ENCODE measurements around the gene NID1. TPM values are rescaled to one million over a fixed set of nuclear protein-coding genes. Genes with fewer than 3 reads are reported as not detected.

Gene NID1
- total RNA-seq, 5 donors from 2014 or later (not counting 1 experiment from before 2014, with no cell fraction given), result 0.05 to 0.50 (median 0.34) TPM; not detected in 1

GRCh38 chr1:235945775-235946570 lies 118.9 kb downstream of the NID1 start:
- Histone ChIP-seq H3K27ac (ENCODE audit: low read length) (no peak overlapping the region), H3K4me1 (ENCODE audit: control insufficient read depth in 1 of 2, extremely low read depth in 1 of 2, insufficient read depth in 2 of 2, low read length in 2 of 2) (no peaks in the 10 kb centered on the region), H3K4me3 (ENCODE audit: control insufficient read depth in 1 of 2, extremely low read depth in 1 of 2, low read length in 1 of 2) (no peak overlapping the region), H3K9me3 (no peaks in the 10 kb centered on the region), H3K36me3 (ENCODE audit: control insufficient read depth in 2 of 2, extremely low read depth in 1 of 2, insufficient read depth in 1 of 2, low read length in 1 of 2) (no peaks in the 10 kb centered on the region), H3K27me3 (replicated peaks in 1 of 2; ENCODE audit: control insufficient read depth in 2 of 2, extremely low read depth in 1 of 2, insufficient read depth in 2 of 2, low read length in 1 of 2) (no peaks in the 10 kb centered on the region)
- ATAC-seq (replicated peaks in 1 of 4) (no peak), DNase-seq (no peak)
- H3K4me3 Mint-ChIP-seq, result no peak overlapping the region
- H3K4me1 Mint-ChIP-seq, result peaks cover 0 to 12% (median 4%) of the 10 kb centered on the region in 3 donors
- no peaks in the 10 kb centered on the region for H3K27me3 Mint-ChIP-seq
- H3K36me3 Mint-ChIP-seq, result no peaks in the 10 kb centered on the region
- CTCF ChIA-PET, result interaction anchor here in 1 of 2 donors (0.6 to 1.0 kb wide), 2 partner anchors 26 to 222 kb away, joined by 3 to 6 read pairs; no protein-coding TSS in a partner anchor
- 80% methylated on average over 9 of the region's 15 CpGs for WGBS (ENCODE audit: insufficient coverage)
- no peaks in the 10 kb centered on the region for H3K9me3 Mint-ChIP-seq
- POLR2A ChIA-PET, result no interaction called here
- no peak overlapping the region for H3K27ac Mint-ChIP-seq

DNA sequence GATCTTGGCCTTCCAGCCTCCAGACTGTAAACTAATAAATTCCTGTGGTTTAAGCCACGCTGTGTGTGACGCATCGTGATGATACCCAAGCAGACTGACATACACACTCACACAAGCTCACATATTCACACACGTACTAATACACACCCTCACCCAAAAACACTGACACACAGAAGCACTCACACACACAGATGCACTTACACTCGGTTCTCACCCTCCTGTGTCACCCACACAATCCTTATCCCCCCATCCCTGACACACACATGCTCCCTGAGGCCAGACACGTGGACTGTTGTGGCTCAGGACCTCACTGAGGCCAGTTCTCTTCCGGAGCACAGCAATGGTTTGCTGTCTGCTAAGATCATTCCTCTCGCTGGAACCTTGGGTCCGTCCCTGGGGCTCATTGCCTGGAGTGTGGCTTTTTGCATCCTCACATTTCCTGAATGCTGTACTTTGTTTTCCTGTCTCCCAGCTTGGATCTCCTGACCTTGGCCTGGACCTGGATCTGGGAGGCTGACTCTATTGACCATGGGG lies 121.2 kb downstream of the NID1 start:
- no peak overlapping the region for H3K27ac ChIP-seq (ENCODE audit: low read length)
- Mint-ChIP-seq H3K27me3 (no peaks in the 10 kb centered on the region), H3K4me3 (no peak overlapping the region), H3K4me1 (peaks cover 11 to 27% (median 13%) of the 10 kb centered on the region in 3 donors), H3K9me3 (no peaks in the 10 kb centered on the region), H3K27ac (no peak overlapping the region), H3K36me3 (no peaks in the 10 kb centered on the region)
- H3K4me3 ChIP-seq (ENCODE audit: control insufficient read depth in 1 of 2, extremely low read depth in 1 of 2, low read length in 1 of 2), result no peak overlapping the region
- CTCF ChIA-PET, result interaction anchor here in 1 of 2 donors (0.6 kb wide), 1 partner anchor 58 kb away, joined by 3 read pairs; no protein-coding TSS in a partner anchor
- H3K36me3 ChIP-seq (ENCODE audit: control insufficient read depth in 2 of 2, extremely low read depth in 1 of 2, insufficient read depth in 1 of 2, low read length in 1 of 2), result no peaks in the 10 kb centered on the region
- H3K4me1 ChIP-seq (ENCODE audit: control insufficient read depth in 1 of 2, extremely low read depth in 1 of 2, insufficient read depth in 2 of 2, low read length in 2 of 2), result peaks cover 6 to 17% of the 10 kb centered on the region in 2 experiments
- ATAC-seq (replicated peaks in 1 of 4) (no peak), DNase-seq (no peak)
- POLR2A ChIA-PET, result interaction anchor here in 1 of 2 donors (0.7 kb wide), 1 partner anchor 69 kb away, joined by 3 read pairs; no protein-coding TSS in a partner anchor
- WGBS (ENCODE audit: insufficient coverage), result 72% methylated on average over 9 of the region's 9 CpGs
- no peaks in the 10 kb centered on the region for H3K27me3 ChIP-seq (replicated peaks in 1 of 2; ENCODE audit: control insufficient read depth in 2 of 2, extremely low read depth in 1 of 2, insufficient read depth in 2 of 2, low read length in 1 of 2)
- no peaks in the 10 kb centered on the region for H3K9me3 ChIP-seq

- Mint-ChIP-seq H3K27ac (no peak overlapping the region), H3K9me3 (no peaks in the 10 kb centered on the region), H3K36me3 (no peaks in the 10 kb centered on the region), H3K4me1 (peaks cover 15 to 32% (median 15%) of the 10 kb centered on the region in 3 donors), H3K4me3 (no peak overlapping the region), H3K27me3 (no peaks in the 10 kb centered on the region)
- H3K9me3 ChIP-seq, result no peaks in the 10 kb centered on the region
- no CpG with 5 or more reads among the region's 6 CpGs for WGBS (ENCODE audit: insufficient coverage)
- no peaks in the 10 kb centered on the region for H3K36me3 ChIP-seq (ENCODE audit: control insufficient read depth in 2 of 2, extremely low read depth in 1 of 2, insufficient read depth in 1 of 2, low read length in 1 of 2)
- H3K4me1 ChIP-seq (ENCODE audit: control insufficient read depth in 1 of 2, extremely low read depth in 1 of 2, insufficient read depth in 2 of 2, low read length in 2 of 2), result peaks cover 6 to 23% of the 10 kb centered on the region in 2 experiments
- CTCF ChIA-PET, result interaction anchor here in 1 of 2 donors (0.6 to 1.4 kb wide), 2 partner anchors 29 to 58 kb away, joined by 3 read pairs; no protein-coding TSS in a partner anchor
- H3K27ac ChIP-seq (ENCODE audit: low read length), result no peak overlapping the region
- POLR2A ChIA-PET, result interaction anchor here in 1 of 2 donors (0.7 kb wide), 1 partner anchor 69 kb away, joined by 3 read pairs; no protein-coding TSS in a partner anchor
- H3K27me3 ChIP-seq (replicated peaks in 1 of 2; ENCODE audit: control insufficient read depth in 2 of 2, extremely low read depth in 1 of 2, insufficient read depth in 2 of 2, low read length in 1 of 2), result no peaks in the 10 kb centered on the region
- ATAC-seq (replicated peaks in 1 of 4) (no peak), DNase-seq (no peak)
- no peak overlapping the region for H3K4me3 ChIP-seq (ENCODE audit: control insufficient read depth in 1 of 2, extremely low read depth in 1 of 2, low read length in 1 of 2)
These were observed 121.8 kb downstream of the NID1 start for GRCh38 chr1:235942979-235943575.

- H3K36me3 ChIP-seq (ENCODE audit: control insufficient read depth in 2 of 2, extremely low read depth in 1 of 2, insufficient read depth in 1 of 2, low read length in 1 of 2), result no peaks in the 10 kb centered on the region
- no peak overlapping the region for H3K4me3 Mint-ChIP-seq
- ATAC-seq (replicated peaks in 1 of 4), result no peak
- H3K4me3 ChIP-seq (ENCODE audit: control insufficient read depth in 1 of 2, extremely low read depth in 1 of 2, low read length in 1 of 2), result no peak overlapping the region
- no peak overlapping the region for H3K27ac Mint-ChIP-seq
- no peaks in the 10 kb centered on the region for H3K9me3 ChIP-seq
- ChIA-PET POLR2A (no interaction called here), CTCF (interaction anchor here in 1 of 2 donors (1.4 kb wide), 1 partner anchor 29 kb away, joined by 3 read pairs; no protein-coding TSS in a partner anchor)
- H3K27ac ChIP-seq (ENCODE audit: low read length), result no peak overlapping the region
- no peaks in the 10 kb centered on the region for H3K9me3 Mint-ChIP-seq
- H3K36me3 Mint-ChIP-seq, result no peaks in the 10 kb centered on the region
- peaks cover 15 to 33% (median 15%) of the 10 kb centered on the region in 3 donors for H3K4me1 Mint-ChIP-seq
- no peak for DNase-seq
- 92% methylated on average over 5 of the region's 6 CpGs for WGBS (ENCODE audit: insufficient coverage)
- H3K27me3 ChIP-seq (replicated peaks in 1 of 2; ENCODE audit: control insufficient read depth in 2 of 2, extremely low read depth in 1 of 2, insufficient read depth in 2 of 2, low read length in 1 of 2), result no peaks in the 10 kb centered on the region
- H3K4me1 ChIP-seq (ENCODE audit: control insufficient read depth in 1 of 2, extremely low read depth in 1 of 2, insufficient read depth in 2 of 2, low read length in 2 of 2), result peaks cover 6 to 23% of the 10 kb centered on the region in 2 experiments
- H3K27me3 Mint-ChIP-seq, result no peaks in the 10 kb centered on the region
These were observed 122.3 kb downstream of the NID1 start for GRCh38 chr1:235942625-235942934.

- Mint-ChIP-seq H3K36me3 (no peaks in the 10 kb centered on the region), H3K9me3 (no peaks in the 10 kb centered on the region), H3K27ac (no peak overlapping the region), H3K27me3 (no peaks in the 10 kb centered on the region), H3K4me3 (no peak overlapping the region), H3K4me1 (peaks cover 15 to 38% (median 18%) of the 10 kb centered on the region in 3 donors)
- no peaks in the 10 kb centered on the region for H3K27me3 ChIP-seq (replicated peaks in 1 of 2; ENCODE audit: control insufficient read depth in 2 of 2, extremely low read depth in 1 of 2, insufficient read depth in 2 of 2, low read length in 1 of 2)
- peaks cover 6 to 28% of the 10 kb centered on the region in 2 experiments for H3K4me1 ChIP-seq (ENCODE audit: control insufficient read depth in 1 of 2, extremely low read depth in 1 of 2, insufficient read depth in 2 of 2, low read length in 2 of 2)
- DNase-seq (no peak), ATAC-seq (replicated peaks in 1 of 4) (no peak)
- H3K4me3 ChIP-seq (ENCODE audit: control insufficient read depth in 1 of 2, extremely low read depth in 1 of 2, low read length in 1 of 2), result no peak overlapping the region
- H3K27ac ChIP-seq (ENCODE audit: low read length), result no peak overlapping the region
- WGBS (ENCODE audit: insufficient coverage), result 91% methylated on average over 9 of the region's 12 CpGs
- CTCF ChIA-PET, result interaction anchor here in 1 of 2 donors (1.4 kb wide), 1 partner anchor 30 kb away, joined by 3 read pairs; no protein-coding TSS in a partner anchor
- POLR2A ChIA-PET, result no interaction called here
- H3K9me3 ChIP-seq, result no peaks in the 10 kb centered on the region
- H3K36me3 ChIP-seq (ENCODE audit: control insufficient read depth in 2 of 2, extremely low read depth in 1 of 2, insufficient read depth in 1 of 2, low read length in 1 of 2), result no peaks in the 10 kb centered on the region
These were observed 122.8 kb downstream of the NID1 start for GRCh38 chr1:235941876-235942624.

DNA sequence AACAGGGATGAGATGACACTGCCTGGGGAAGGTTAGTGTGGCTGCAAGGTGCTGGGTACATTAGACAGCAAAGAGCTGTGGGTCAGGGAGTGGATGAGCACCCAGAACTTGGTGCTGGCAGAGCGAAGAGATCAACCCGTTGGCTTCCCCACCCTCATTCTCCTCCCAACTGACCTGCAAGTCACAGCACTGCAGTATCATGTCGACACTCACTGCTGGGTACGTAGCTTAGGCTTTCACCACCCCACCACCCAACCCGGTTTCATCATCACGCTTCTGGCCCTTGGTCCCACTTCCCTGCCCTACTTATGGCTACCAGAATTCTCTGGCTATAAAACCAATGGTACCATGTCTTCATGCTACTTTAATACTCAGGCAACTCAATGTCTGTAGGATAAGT lies 124.6 kb downstream of the NID1 start:
- H3K27ac Mint-ChIP-seq, result peak overlapping the region in 1 of 2 donors; percentile 37
- Histone ChIP-seq H3K36me3 (ENCODE audit: control insufficient read depth in 2 of 2, extremely low read depth in 1 of 2, insufficient read depth in 1 of 2, low read length in 1 of 2) (no peaks in the 10 kb centered on the region), H3K4me3 (ENCODE audit: control insufficient read depth in 1 of 2, extremely low read depth in 1 of 2, low read length in 1 of 2) (no peak overlapping the region), H3K9me3 (no peaks in the 10 kb centered on the region), H3K27me3 (replicated peaks in 1 of 2; ENCODE audit: control insufficient read depth in 2 of 2, extremely low read depth in 1 of 2, insufficient read depth in 2 of 2, low read length in 1 of 2) (no peaks in the 10 kb centered on the region), H3K4me1 (ENCODE audit: control insufficient read depth in 1 of 2, extremely low read depth in 1 of 2, insufficient read depth in 2 of 2, low read length in 2 of 2) (peaks cover 9 to 33% of the 10 kb centered on the region in 2 experiments), H3K27ac (ENCODE audit: low read length) (no peak overlapping the region)
- no peaks in the 10 kb centered on the region for H3K36me3 Mint-ChIP-seq
- no peak overlapping the region for H3K4me3 Mint-ChIP-seq
- no peaks in the 10 kb centered on the region for H3K9me3 Mint-ChIP-seq
- POLR2A ChIA-PET, result no interaction called here
- H3K27me3 Mint-ChIP-seq, result no peaks in the 10 kb centered on the region
- peak in 1 of 35 experiments; percentile 22 for DNase-seq
- H3K4me1 Mint-ChIP-seq, result peaks cover 24 to 37% (median 25%) of the 10 kb centered on the region in 3 donors
- CTCF ChIA-PET, result no interaction called here
- ATAC-seq (replicated peaks in 1 of 4), result no peak
- 90% methylated on average over 6 of the region's 6 CpGs for WGBS (ENCODE audit: insufficient coverage)

Measured in T-cell (primary cell).